ENCODE measurements around the gene MCAM.

MCAM gene

GRCh38 chr11:119316729-119317591, at the start of gene MCAM:
MCAM (minus strand) TSS chr11:119317130; CDS start chr11:119317101, 29 bp downstream.
- peak; percentile 31 for DNase-seq (ENCODE audit: low spot score)

GRCh38 chr11:119365071-119365591, 48.2 kb upstream of the MCAM start:
- no peak for DNase-seq (ENCODE audit: low spot score)

GRCh38 chr11:119363851-119364590, 47.1 kb upstream of the MCAM start:
- DNase-seq (ENCODE audit: low spot score) = no peak

GRCh38 chr11:119363081-119363850, 46.3 kb upstream of the MCAM start:
- DNase-seq (ENCODE audit: low spot score) = no peak

GRCh38 chr11:119362741-119363080, 45.8 kb upstream of the MCAM start:
- no peak for DNase-seq (ENCODE audit: low spot score)

GRCh38 chr11:119361941-119362725, 45.2 kb upstream of the MCAM start:
- DNase-seq (ENCODE audit: low spot score) = no peak

GRCh38 chr11:119361056-119361787, 44.3 kb upstream of the MCAM start:
- peak; percentile 65 for DNase-seq (ENCODE audit: low spot score)

GRCh38 chr11:119359365-119360214, 42.7 kb upstream of the MCAM start:
- no peak for DNase-seq (ENCODE audit: low spot score)

- DNase-seq (ENCODE audit: low spot score) = no peak
Observed at GRCh38 chr11:119357074-119357473, 40.1 kb upstream of the MCAM start.

- peak; percentile 80 for DNase-seq (ENCODE audit: low spot score)
Observed at GRCh38 chr11:119356349-119357031, 39.6 kb upstream of the MCAM start.

- DNase-seq (ENCODE audit: low spot score) = no peak
Observed at GRCh38 chr11:119355091-119355843, 38.3 kb upstream of the MCAM start.

- no peak for DNase-seq (ENCODE audit: low spot score)
Observed at GRCh38 chr11:119352857-119353260, 35.9 kb upstream of the MCAM start.

GRCh38 chr11:119351232-119351631, 34.3 kb upstream of the MCAM start:
- no peak for DNase-seq (ENCODE audit: low spot score)

- DNase-seq (ENCODE audit: low spot score) = no peak
Observed at GRCh38 chr11:119350302-119350701, 33.4 kb upstream of the MCAM start.

GRCh38 chr11:119347940-119348605, 31.1 kb upstream of the MCAM start:
- DNase-seq (ENCODE audit: low spot score) = no peak

GRCh38 chr11:119347242-119347641, 30.3 kb upstream of the MCAM start:
- no peak for DNase-seq (ENCODE audit: low spot score)

- no peak for DNase-seq (ENCODE audit: low spot score)
Observed at GRCh38 chr11:119346605-119347004, 29.7 kb upstream of the MCAM start, which contains the start of gene MFRP. MFRP (minus strand) TSS chr11:119346705; CDS start chr11:119346513, 192 bp downstream.

GRCh38 chr11:119345685-119346084, 28.8 kb upstream of the MCAM start:
- no peak for DNase-seq (ENCODE audit: low spot score)

Measured in SW480 (cell line).